ENCODE measurements around the gene TMC8. TPM values are rescaled to one million over a fixed set of nuclear protein-coding genes. Genes with fewer than 3 reads are reported as not detected.

Gene TMC8
- polyA plus RNA-seq, 1 donor from 2014 or later: 0.41 TPM

DNA sequence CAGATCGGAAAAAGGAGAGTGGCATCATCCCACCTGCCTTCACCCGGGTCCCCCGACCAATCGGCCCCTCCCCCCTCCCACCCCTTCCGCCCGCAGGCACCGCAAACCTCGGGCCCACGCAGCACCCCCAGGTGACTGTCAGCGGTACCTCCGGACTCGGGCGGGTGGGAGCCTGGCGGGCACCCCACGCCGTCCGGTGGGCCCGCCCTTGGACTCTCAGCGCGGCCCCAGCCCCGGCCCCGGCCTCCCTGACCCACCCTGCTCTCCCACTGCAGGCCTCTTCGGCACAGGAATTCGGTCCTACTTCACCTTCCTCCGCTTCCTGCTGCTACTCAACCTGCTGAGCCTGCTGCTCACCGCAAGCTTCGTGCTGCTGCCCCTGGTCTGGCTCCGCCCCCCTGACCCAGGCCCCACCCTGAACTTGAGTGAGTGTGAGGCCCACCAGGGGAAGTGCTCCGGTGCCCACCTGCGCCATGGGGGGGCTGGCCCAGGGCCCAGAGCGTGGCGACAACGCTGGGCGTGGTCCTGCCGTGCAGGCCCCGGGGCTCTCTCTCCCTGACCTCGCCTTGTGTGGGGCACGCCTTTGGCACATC, 1.6 kb downstream of the TMC8 start:
- Histone ChIP-seq H3K36me3 (ENCODE audit: insufficient read depth, low read length) (no peaks in the 10 kb centered on the region), H2AFZ (ENCODE audit: low read depth, low read length) (no peak overlapping the region), H3K9ac (ENCODE audit: low read length) (no peak overlapping the region), H3K4me2 (ENCODE audit: low read length) (no peak overlapping the region), H3K9me3 (ENCODE audit: low read length) (no peaks in the 10 kb centered on the region), H3K9me2 (ENCODE audit: insufficient read depth, low read length) (no peaks in the 10 kb centered on the region), H3K27ac (ENCODE audit: low read length) (no peak overlapping the region), H3K4me3 (ENCODE audit: low read length) (no peak overlapping the region), H3K27me3 (ENCODE audit: insufficient read depth, low read depth, low read length) (peaks cover 54% of the 10 kb centered on the region), H3K79me2 (replicated peaks; ENCODE audit: insufficient read depth, low read length) (no peaks in the 10 kb centered on the region), H4K20me1 (ENCODE audit: insufficient read depth) (no peaks in the 10 kb centered on the region), H3F3A (ENCODE audit: insufficient read depth, low read length, poor library complexity, severe bottlenecking) (no peaks in the 10 kb centered on the region)
- TF ChIP-seq MXI1 (conservative IDR thresholded peaks at IDR 0.05; ENCODE audit: poor library complexity, severe bottlenecking) (no peak), REST (IDR thresholded peaks at IDR 0.05; ENCODE audit: borderline replicate concordance) (no peak), CTCF (IDR thresholded peaks at IDR 0.05; ENCODE audit: poor library complexity, severe bottlenecking) (no peak)

- Histone ChIP-seq H3K4me2 (ENCODE audit: low read length) (no peak overlapping the region), H3K9me3 (ENCODE audit: low read length) (no peaks in the 10 kb centered on the region), H3K4me3 (ENCODE audit: low read length) (no peak overlapping the region), H2AFZ (ENCODE audit: low read depth, low read length) (no peak overlapping the region), H3K9me2 (ENCODE audit: insufficient read depth, low read length) (no peaks in the 10 kb centered on the region), H3K36me3 (ENCODE audit: insufficient read depth, low read length) (no peaks in the 10 kb centered on the region), H4K20me1 (ENCODE audit: insufficient read depth) (no peaks in the 10 kb centered on the region), H3K9ac (ENCODE audit: low read length) (no peak overlapping the region), H3F3A (ENCODE audit: insufficient read depth, low read length, poor library complexity, severe bottlenecking) (no peaks in the 10 kb centered on the region), H3K79me2 (replicated peaks; ENCODE audit: insufficient read depth, low read length) (no peaks in the 10 kb centered on the region), H3K27me3 (ENCODE audit: insufficient read depth, low read depth, low read length) (peaks cover 50% of the 10 kb centered on the region), H3K27ac (ENCODE audit: low read length) (no peak overlapping the region)
- TF ChIP-seq SMC3 (conservative IDR thresholded peaks at IDR 0.05; ENCODE audit: poor library complexity) (no peak), EP300 (conservative IDR thresholded peaks at IDR 0.05; ENCODE audit: poor library complexity, severe bottlenecking) (no peak), POLR2AphosphoS5 (IDR thresholded peaks at IDR 0.05) (no peak), MXI1 (conservative IDR thresholded peaks at IDR 0.05; ENCODE audit: poor library complexity, severe bottlenecking) (no peak), RAD21 (conservative IDR thresholded peaks at IDR 0.05) (no peak), CTCF (IDR thresholded peaks at IDR 0.05; ENCODE audit: poor library complexity, severe bottlenecking) (no peak), TAF1 (IDR thresholded peaks at IDR 0.05; ENCODE audit: low read depth) (no peak), REST (IDR thresholded peaks at IDR 0.05; ENCODE audit: borderline replicate concordance) (no peak)
Observed at GRCh38 chr17:78132767-78133178, 2.2 kb downstream of the TMC8 start.

All from neural cell (in vitro differentiated cells).